Ammon's horn (tissue), 1 donor: ENCODE results near the gene CNTRL.

Source experiments
- DNase-seq: peaks from one replicate; pipeline ENCODE4 v3.0.0-alpha.2; 2016; ENCODE audit warnings: low spot score

Gene CNTRL

DNA sequence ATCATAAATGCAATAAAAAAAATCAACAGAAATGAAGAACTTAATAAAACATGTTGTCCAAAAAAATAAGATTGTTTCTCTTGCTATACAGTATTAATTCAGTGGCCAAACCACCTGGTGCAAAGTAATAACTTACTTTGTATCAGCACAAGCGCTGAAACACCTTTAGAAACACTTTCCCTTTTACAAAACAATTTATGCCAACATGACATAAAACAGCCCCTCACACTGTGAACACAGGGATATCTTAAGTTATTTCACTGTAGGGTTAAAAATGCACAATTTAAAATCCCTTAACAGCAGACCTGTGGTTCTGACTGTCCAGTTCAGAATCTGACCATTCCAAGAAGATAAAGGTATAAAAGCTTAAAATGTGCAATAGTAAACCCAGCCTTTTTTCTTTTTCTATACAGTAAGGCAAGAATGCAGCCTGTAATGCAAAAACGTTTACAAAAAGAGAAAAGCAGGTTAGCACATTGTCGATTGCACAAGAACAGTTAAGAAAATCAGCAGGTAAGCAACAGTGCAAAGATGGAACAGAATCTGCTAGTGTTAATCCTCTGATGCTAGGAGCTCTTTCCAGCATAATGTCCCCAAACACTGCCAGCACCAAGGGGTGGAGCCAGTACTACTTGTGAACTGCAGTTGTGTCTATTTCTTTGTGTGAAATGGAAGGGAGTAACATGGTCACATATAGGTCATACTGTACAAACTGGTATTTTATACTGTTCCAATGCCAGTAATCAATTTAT is 105.4 kb downstream of the CNTRL start:
- DNase-seq: no peak

GRCh38 chr9:121182101-121182836 is 107.5 kb downstream of the CNTRL start:
- DNase-seq: no peak

DNA sequence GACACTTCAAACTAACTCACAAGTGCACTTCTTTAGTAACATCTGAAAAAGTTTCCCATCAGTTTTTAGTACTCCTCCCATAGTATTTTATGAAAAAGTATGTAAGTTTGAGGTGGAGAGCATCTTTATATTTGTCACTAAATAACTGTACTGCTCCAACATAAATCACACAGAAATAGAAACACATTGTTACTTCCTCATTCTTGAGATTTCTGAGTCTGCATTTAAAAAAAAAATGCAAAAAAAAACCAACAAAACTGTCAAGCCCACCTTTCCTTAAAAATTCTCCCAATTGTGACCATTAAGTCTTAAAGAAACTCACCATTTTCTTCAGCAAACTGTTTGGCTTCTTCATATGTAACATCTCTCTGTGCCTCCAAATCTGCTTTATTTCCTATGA is 108.2 kb downstream of the CNTRL start:
- no peak for DNase-seq

GRCh38 chr9:121183666-121184423 is 109.1 kb downstream of the CNTRL start:
- DNase-seq: no peak

DNA sequence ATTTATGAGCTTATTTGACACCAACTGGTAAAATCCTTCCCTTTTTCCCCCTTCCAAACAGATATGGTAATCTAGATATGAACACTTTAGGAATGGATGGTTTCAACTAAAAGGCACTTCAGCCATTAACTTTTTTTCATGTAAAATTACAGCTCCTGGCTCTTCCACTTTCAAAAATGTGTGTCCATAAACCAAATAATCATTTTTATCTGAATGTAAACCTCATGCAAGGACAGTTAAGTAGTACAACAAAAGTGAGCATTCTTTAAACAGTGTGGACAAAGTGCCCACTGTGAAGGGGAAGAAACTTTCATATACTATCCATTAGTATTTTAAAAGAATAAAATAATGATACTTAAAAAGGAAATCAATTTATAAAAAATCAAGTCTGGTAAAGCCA is 109.7 kb downstream of the CNTRL start:
- DNase-seq: no peak

DNA sequence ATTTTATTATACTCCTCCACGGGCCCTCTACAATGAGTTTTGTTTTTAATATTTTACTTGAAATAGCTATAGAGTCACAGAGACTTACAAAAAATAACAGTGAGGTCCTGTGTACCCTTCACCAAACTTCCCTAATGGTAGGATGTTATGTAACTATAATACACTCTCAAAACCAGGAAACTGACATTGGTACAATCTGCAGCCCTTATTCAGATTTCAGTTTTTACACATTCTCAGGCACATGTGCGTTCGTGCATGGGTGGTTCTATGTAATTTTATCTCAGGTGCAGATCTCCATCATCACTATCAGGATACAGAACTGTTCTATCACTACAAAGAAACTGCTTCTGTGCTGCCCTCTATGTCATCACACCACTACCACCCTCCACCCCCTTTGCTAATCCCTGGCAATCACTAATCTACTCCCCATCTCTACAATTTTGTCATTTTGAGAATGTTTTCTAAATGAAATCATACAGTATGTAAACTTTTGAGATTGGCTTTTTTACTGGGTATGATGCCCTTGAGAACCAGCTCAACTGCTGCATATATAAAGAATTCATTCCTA is 110.5 kb downstream of the CNTRL start:
- DNase-seq: no peak

DNA sequence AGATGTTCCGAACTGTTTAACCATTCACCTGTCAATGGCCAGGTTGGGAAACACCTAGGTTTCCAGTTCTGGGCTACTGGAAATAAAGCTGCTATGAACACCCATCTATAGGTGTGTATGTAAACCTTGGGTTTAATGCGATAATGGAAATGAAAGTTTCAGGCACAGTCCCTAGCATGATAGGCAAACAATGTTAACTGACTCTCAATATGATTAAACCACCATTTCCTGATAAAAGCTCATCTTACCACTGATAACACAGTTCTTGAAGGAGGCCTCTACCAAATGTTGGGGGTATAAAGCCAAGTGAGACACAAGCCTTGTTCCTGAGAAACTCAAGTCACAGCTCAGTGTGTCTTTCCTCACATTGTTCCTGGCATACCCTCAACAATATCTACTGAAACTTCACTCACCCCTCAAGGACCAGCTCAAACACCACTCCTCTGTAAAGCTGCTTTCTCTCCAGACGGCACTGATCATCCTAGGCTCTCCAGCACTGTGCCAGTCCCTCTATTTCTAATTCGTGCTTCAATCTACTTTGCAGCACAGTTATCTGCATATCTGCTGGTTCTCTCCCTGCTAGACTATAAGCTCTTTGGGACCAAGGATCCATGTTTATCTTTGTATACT is 111.1 kb downstream of the CNTRL start:
- no peak for DNase-seq

DNA sequence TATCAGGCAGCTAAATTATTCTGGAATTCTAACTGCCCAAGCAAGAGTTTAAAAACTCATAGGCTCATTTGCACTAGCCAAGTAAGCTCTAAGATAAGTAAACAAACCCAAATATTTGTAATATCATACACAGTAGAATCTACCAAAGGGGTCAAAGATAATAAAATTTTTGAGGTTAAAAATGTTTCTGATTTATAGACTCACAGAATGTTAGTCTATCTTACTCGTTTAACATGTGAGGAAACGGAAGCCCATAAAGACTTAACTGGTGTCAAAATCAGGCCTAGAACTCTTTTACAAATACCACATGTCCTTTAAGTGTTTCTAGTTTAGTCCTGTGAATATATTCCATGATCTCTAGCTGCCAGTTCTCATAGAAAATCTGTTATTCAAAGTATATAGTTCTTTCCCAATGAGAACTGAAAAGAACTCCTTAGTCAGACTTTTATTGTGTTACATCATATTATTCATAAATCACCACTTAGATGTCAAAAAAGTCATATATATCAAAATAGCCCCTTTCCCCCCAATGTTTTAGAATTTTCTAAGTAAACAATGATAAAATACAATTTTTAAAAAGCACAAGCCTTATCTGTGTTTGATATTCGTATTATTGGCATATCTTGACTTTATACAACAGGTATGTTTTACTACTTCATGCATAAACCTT is 113.0 kb downstream of the CNTRL start:
- DNase-seq: no peak

DNA sequence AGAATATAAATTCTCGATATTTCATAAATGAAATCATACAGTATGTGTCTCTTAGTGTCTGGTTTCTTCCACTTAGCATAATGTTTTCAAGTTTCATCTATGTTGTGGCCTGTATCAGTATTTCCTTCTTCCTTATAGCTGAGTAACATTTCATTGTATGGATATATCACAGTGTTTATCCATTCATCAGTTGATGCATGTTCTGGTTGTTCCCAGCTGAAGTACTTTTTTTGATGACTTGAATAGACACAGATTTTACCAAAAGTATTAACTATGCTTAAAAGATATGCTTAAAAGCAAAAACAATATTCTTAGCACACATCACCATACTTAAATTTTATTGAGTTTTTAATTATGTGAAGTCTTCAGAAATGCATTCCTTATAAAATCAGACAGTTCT is 114.3 kb downstream of the CNTRL start:
- DNase-seq: no peak

DNA sequence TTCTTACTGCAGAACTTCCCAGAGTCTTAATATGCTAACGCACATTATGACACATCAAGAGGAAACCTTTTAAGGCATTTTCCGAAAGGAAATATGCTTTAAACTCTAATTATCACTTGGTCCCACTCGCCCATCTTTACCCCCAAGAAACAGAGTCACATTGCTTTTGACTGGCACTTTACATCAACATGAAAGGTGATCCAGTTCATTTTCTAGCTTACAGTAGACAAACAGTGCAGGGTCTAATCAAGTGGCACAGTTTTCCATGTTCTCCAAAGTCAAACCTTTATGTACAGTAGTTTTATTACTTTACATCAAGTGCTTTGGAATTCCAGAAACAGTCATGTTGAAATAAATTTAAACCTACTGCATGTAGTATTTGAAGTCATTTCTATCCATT is 114.9 kb downstream of the CNTRL start:
- no peak for DNase-seq

GRCh38 chr9:121191235-121191634 is 116.5 kb downstream of the CNTRL start:
- DNase-seq: no peak

DNA sequence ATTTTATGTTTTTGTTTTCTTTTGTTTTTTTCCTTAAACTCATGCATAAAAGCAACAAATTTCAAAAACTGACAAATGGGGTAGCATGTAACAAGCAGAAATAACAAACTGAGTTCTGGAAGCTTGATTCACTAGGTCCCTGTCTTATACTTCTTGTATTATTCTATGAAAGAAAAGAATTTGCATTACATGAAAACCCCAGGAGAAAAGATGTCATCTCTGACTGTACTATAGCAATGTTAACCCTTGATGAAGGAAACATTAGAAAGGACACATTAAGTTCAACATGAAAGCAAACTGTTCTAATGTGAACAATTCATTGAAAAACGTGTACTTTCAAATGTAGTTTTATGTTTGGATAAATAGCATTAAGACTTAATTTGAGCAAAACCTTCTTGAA is 117.8 kb downstream of the CNTRL start:
- DNase-seq: no peak

DNA sequence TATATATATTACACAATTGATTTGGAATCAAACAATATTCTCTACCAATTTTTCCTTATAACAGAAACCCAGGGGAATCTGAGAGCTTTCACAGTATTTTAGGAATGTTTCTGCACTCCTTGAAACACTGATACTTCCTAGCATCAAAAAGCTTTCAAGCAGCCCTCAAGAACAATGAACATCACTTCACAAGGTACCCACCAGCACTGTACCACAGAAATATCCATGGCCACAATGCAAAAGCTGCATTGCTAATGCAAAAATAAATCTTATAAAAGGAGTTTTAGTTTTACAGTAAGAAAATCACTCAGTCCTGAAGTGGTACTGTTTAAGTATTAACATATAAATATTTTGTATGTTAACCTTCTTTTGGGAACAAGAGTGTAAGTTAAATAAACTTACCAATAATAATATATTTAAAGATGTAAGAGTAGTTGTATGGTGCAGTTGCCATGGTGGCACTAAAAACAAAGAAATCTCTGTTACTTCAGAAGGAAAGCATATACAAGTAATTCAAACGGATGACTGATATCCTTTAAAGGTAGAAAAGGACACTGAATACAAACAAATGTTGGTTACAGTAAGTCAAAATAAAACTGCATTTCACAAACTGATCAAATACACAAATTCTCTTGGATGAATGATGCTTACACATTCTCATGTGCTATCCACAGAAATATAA is 118.3 kb downstream of the CNTRL start:
- DNase-seq: no peak

- DNase-seq: no peak
Observed at GRCh38 chr9:121194730-121195129, 120.0 kb downstream of the CNTRL start.

DNA sequence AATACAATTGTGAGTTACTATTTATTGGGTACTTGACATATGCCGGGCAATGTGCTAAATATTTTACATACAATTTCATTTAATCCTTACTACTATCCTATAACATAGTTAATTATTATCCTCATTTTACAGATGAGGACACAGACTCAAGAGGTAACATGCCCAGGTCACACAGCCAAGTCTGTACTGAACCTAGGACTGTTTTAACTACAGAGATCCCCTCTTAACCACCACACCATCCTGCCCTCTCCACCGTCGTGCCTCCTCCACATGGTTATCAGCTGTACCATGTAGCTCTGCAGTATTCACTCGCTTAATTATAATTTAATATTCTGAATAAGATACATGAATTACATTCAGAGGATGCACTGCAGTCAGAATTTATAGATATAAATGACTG is 121.6 kb downstream of the CNTRL start:
- DNase-seq: no peak

- no peak for DNase-seq
Observed at GRCh38 chr9:121197132-121197531, 122.4 kb downstream of the CNTRL start.

- no peak for DNase-seq
Observed at GRCh38 chr9:121198512-121199042, 123.8 kb downstream of the CNTRL start.

- DNase-seq: no peak
Observed at GRCh38 chr9:121199921-121200320, 125.2 kb downstream of the CNTRL start.

- DNase-seq: no peak
Observed at GRCh38 chr9:121200356-121200755, 125.6 kb downstream of the CNTRL start.

GRCh38 chr9:121201045-121201737 is 126.4 kb downstream of the CNTRL start:
- peak; percentile 19 for DNase-seq
